GM12873 (cell line): Measurements from ENCODE around the gene CMIP.

ENCODE experiments used
- TF ChIP-seq, protein P1 (sequence below): IDR thresholded peaks from 2 replicates; pipeline ENCODE4 v1.5.1; 2012; ENCODE audit warnings: low read depth, mild to moderate bottlenecking, moderate library complexity, low read length, control low read depth; ENCODE audit not compliant: insufficient read depth; ENCODE audit errors: missing control alignments

CMIP gene

DNA sequence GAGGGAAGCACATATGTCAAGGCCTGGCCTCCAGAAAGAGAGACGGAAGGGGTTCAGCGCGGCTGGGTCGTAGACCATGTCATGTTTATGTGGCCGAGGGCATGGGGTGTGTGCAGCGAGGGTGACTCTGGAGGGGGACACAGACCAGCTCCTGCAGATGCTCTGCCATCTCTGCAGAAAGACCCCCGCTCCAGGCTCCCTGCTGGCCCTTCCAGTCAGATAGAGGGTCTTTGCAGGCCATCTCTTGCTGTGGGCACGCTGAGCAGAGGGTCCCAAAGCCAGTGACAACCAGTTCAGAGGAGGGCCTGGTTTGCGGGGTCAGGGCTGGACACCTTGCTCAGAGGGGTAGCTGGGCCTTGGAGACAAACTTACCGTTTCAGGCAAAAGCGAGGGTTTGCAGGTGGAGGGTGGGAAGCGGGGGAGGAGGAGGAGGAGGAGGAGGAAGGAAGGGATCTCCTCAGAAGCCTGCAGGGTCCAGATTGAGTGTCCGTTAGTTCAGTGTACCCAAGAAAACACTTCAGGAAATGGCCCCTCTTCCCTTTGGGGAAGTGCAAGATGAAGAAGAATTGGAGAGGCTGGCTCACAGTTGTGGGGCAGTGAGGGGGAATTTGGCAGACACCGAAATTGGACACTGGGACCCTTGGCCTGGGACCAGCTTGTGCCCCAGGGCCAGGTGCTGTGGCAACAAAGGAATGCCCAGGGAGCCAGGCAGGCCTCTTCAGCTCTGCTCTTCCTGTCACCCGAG is 102.8 kb downstream of the CMIP start:
- TF ChIP-seq, protein P1, sequence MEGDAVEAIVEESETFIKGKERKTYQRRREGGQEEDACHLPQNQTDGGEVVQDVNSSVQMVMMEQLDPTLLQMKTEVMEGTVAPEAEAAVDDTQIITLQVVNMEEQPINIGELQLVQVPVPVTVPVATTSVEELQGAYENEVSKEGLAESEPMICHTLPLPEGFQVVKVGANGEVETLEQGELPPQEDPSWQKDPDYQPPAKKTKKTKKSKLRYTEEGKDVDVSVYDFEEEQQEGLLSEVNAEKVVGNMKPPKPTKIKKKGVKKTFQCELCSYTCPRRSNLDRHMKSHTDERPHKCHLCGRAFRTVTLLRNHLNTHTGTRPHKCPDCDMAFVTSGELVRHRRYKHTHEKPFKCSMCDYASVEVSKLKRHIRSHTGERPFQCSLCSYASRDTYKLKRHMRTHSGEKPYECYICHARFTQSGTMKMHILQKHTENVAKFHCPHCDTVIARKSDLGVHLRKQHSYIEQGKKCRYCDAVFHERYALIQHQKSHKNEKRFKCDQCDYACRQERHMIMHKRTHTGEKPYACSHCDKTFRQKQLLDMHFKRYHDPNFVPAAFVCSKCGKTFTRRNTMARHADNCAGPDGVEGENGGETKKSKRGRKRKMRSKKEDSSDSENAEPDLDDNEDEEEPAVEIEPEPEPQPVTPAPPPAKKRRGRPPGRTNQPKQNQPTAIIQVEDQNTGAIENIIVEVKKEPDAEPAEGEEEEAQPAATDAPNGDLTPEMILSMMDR: no peak

GRCh38 chr16:81547939-81548216 is 103.3 kb downstream of the CMIP start:
- TF ChIP-seq, protein P1: no peak

DNA sequence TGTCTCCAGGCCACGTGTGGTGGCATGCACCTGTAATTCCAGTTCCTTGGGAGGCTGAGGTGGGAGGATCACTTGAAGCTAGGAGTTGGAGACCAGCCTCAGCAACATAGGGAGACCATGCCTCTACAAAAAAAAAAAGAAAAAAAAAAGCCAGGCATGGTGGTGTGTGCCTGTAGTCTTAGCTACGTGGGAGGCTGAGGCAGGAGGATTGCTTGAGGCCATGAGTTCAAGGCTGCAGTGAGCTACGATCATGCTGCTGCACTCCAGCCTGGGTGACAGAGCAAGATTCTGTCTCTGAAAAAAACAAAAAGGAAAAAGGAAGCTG is 103.9 kb downstream of the CMIP start:
- TF ChIP-seq, protein P1: no peak

DNA sequence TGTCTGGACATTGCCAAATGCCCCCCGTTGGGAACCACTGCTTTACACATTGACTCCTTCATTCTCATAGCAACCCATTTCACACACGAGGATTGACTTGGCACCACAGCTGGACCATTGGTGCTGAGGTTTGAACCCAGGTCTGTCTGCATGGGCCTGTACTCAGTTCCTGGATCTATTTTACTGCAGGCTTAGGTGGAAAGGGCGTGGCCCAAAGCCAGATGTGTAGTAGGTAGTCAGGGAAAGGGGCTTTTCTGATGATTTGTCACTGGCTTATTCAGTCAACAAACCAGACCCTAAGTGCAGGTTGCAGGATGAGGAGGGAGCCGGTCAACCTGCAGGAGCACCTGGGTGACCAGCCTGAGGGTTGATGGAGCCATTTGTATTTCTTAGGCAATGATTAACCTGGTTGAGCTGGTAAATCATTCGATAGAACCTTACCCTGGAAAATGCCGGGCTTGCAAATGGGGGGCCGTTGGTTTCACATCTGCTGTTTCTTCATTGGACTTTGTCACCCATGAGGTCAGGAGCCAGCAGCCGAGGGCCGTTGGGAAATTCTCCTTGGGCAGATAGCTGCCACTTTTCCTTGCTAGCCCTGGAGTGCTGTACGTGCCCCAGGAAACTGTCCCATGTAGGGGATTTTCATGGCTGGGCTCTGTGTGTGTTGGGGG is 104.4 kb downstream of the CMIP start:
- TF ChIP-seq, protein P1: no peak

DNA sequence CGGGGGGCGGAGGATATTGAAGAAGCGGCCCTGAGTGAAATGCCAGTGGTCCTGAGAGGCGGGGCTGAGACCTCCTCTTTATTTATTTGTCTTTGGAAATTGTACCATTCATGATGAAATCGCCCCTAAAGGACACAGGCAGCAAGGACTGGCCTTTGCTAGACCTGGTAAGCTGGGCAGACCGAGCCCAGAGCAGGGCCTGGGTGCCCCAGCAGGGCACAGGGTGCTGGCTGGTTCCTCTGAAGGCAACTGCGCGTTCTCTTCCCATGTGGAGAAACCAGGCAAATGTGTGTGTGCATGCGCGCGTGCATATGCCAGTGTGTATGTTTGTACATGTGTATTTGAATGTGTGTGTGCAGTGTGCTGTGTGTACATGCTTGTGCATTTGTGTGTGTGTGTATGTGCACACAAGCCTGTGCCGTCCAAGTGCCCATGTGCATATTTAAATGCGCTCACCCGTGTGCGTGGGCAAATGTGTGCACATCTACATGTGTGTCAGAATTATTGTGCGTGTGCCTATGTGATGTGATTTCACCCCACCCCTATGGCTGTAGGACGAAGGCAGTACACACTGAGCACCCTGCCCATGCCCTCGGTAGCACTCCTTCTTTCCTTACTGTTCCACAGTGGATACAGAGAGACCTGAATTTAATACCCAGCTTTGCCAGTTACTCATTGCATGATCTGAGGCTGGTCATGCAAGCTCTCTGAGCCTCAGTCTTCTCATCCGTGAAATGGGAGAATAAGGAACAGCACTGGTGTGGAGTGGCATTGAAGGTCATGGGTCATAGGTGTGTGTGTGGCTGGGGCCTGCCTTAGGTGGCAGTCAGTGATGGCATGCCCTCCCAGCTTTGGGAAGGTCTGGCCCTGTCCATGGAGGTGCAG is 105.2 kb downstream of the CMIP start:
- TF ChIP-seq, protein P1: no peak

GRCh38 chr16:81550432-81550808 is 105.8 kb downstream of the CMIP start:
- TF ChIP-seq, protein P1: no peak

GRCh38 chr16:81551151-81551808 is 106.7 kb downstream of the CMIP start:
- TF ChIP-seq, protein P1: no peak
